WTC11 (cell line): ENCODE measurements around the gene OSBPL10. TPM values are rescaled to one million over a fixed set of nuclear protein-coding genes. Genes with fewer than 3 reads are reported as not detected.

ENCODE experiments used
- ATAC-seq: fragments of 200-7000 bp; cut with Tn5 transposase; 2 replicates; pipeline ENCODE4 v1.10.0; 2021; ENCODE audit warnings: mild to moderate bottlenecking, moderate library complexity
- CTCF ChIA-PET: fragments of 300-600 bp; sonication (Branson Sonifier 250); formaldehyde crosslinking; loops from one replicate; lab custom pipeline; 2021; ENCODE audit warnings: antibody characterized with exemption; lab: Charles Lee
- POLR2A ChIA-PET: fragments of 350-600 bp; sonication (Branson Sonifier 250); formaldehyde crosslinking; loops from one replicate; lab custom pipeline; 2021; ENCODE audit warnings: antibody characterized with exemption; lab: Charles Lee
- DNase-seq: peaks from one replicate; pipeline ENCODE4 v3.0.0; 2021; ENCODE audit warnings: low spot score
- H3K27ac Mint-ChIP-seq: 2 replicates; pipeline ENCODE4 v1.8.0; 2021; ENCODE audit warnings: mixed read lengths
- H3K27me3 Mint-ChIP-seq: 2 replicates; pipeline ENCODE4 v1.8.0; 2021; ENCODE audit warnings: low read depth, mild to moderate bottlenecking, moderate library complexity, mixed read lengths
- H3K36me3 Mint-ChIP-seq: 2 replicates; pipeline ENCODE4 v1.8.0; 2021; ENCODE audit warnings: mixed read lengths
- H3K4me1 Mint-ChIP-seq: 2 replicates; pipeline ENCODE4 v1.8.0; 2022; ENCODE audit warnings: mixed read lengths
- H3K4me3 Mint-ChIP-seq: 2 replicates; pipeline ENCODE4 v1.8.0; 2021; ENCODE audit warnings: mild to moderate bottlenecking, moderate library complexity, mixed read lengths
- H3K9me3 Mint-ChIP-seq: 2 replicates; pipeline ENCODE4 v1.8.0; 2021; ENCODE audit warnings: mixed read lengths
- AR ChIP-seq: fragments of 250-450 bp; sonication (Bioruptor Pico); IDR thresholded peaks from 2 replicates; pipeline ENCODE4 v1.9.0; 2021; ENCODE audit warnings: mild to moderate bottlenecking
- ETV6 ChIP-seq: sonication (generic); formaldehyde crosslinking; IDR thresholded peaks from 2 replicates; pipeline ENCODE4 v1.8.1; 2022; ENCODE audit warnings: mild to moderate bottlenecking, missing genetic modification reagents
- IRF2 ChIP-seq: sonication (generic); formaldehyde crosslinking; IDR thresholded peaks from 2 replicates; pipeline ENCODE4 v1.8.0; 2022; ENCODE audit warnings: low read depth, missing genetic modification reagents, borderline replicate concordance
- NFATC4 ChIP-seq: fragments of 250-450 bp; sonication (Bioruptor Pico); IDR thresholded peaks from 2 replicates; pipeline ENCODE4 v1.9.0; 2021; ENCODE audit warnings: mild to moderate bottlenecking
- NFYB ChIP-seq: sonication (generic); formaldehyde crosslinking; conservative IDR thresholded peaks from 2 replicates; pipeline ENCODE4 v1.8.0; 2022; ENCODE audit warnings: low read depth, missing genetic modification reagents
- RORB ChIP-seq: fragments of 250-450 bp; sonication (Bioruptor Pico); IDR thresholded peaks from 2 replicates; pipeline ENCODE4 v1.9.0; 2021; ENCODE audit warnings: mild to moderate bottlenecking
- ZNF121 ChIP-seq: sonication (generic); formaldehyde crosslinking; IDR thresholded peaks from 2 replicates; pipeline ENCODE4 v1.8.0; 2023; ENCODE audit warnings: missing genetic modification reagents
- ZNF281 ChIP-seq: sonication (generic); formaldehyde crosslinking; IDR thresholded peaks from 2 replicates; pipeline ENCODE4 v1.8.0; 2023; ENCODE audit warnings: mild to moderate bottlenecking, missing genetic modification reagents
- total RNA-seq: library from RNA; stranded (reverse); gene quantifications from 3 replicates; pipeline ENCODE4 v1.2.3, GENCODE V29; 2021
- TF ChIP-seq, protein P1 (sequence below): sonication (generic); formaldehyde crosslinking; IDR thresholded peaks from 2 replicates; pipeline ENCODE4 v1.8.0; 2023; ENCODE audit warnings: missing genetic modification reagents, mild to moderate bottlenecking, borderline replicate concordance
- TF ChIP-seq, protein P2 (sequence below): sonication (generic); formaldehyde crosslinking; IDR thresholded peaks from 2 replicates; pipeline ENCODE4 v1.8.0; 2022; ENCODE audit warnings: mild to moderate bottlenecking, missing genetic modification reagents

The OSBPL10 gene
- total RNA-seq, 1 experiment from 2014 or later: 84.1 TPM

DNA sequence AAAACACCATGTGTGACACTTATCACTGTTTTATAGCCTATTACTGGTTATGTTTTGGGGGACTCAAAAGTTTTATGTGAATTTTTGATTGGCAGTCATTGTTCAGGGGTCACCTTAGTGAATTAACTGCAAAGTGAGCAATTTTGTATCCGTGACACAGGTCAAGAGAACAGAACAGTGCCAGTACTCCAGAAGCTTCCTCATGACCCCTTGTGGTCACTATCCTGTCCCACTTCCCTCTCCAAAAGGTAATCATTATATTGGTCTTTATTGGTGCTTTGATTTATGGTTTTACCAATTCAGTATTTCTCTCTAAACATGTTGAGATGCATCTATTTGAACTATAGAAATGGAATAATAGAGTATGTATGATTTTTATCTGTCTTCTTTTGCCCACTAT, 341.2 kb downstream of the OSBPL10 start (continued):
- no peak for TF ChIP-seq AR (CRISPR knock-in tag)

- H3K27ac Mint-ChIP-seq: no peak overlapping the region; the same call in 1 of the 2 replicates
- no peaks in the 10 kb centered on the region for H3K9me3 Mint-ChIP-seq
- TF ChIP-seq NFATC4 (CRISPR knock-in tag): no peak
- TF ChIP-seq, protein P1, sequence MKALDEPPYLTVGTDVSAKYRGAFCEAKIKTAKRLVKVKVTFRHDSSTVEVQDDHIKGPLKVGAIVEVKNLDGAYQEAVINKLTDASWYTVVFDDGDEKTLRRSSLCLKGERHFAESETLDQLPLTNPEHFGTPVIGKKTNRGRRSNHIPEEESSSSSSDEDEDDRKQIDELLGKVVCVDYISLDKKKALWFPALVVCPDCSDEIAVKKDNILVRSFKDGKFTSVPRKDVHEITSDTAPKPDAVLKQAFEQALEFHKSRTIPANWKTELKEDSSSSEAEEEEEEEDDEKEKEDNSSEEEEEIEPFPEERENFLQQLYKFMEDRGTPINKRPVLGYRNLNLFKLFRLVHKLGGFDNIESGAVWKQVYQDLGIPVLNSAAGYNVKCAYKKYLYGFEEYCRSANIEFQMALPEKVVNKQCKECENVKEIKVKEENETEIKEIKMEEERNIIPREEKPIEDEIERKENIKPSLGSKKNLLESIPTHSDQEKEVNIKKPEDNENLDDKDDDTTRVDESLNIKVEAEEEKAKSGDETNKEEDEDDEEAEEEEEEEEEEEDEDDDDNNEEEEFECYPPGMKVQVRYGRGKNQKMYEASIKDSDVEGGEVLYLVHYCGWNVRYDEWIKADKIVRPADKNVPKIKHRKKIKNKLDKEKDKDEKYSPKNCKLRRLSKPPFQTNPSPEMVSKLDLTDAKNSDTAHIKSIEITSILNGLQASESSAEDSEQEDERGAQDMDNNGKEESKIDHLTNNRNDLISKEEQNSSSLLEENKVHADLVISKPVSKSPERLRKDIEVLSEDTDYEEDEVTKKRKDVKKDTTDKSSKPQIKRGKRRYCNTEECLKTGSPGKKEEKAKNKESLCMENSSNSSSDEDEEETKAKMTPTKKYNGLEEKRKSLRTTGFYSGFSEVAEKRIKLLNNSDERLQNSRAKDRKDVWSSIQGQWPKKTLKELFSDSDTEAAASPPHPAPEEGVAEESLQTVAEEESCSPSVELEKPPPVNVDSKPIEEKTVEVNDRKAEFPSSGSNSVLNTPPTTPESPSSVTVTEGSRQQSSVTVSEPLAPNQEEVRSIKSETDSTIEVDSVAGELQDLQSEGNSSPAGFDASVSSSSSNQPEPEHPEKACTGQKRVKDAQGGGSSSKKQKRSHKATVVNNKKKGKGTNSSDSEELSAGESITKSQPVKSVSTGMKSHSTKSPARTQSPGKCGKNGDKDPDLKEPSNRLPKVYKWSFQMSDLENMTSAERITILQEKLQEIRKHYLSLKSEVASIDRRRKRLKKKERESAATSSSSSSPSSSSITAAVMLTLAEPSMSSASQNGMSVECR (CRISPR knock-in tag): no peak
- no peak for TF ChIP-seq NFYB (CRISPR knock-in tag)
- TF ChIP-seq RORB (CRISPR knock-in tag): no peak
- CTCF ChIA-PET: no interaction called here
- ATAC-seq: no peak
- peaks cover 18% of the 10 kb centered on the region for H3K36me3 Mint-ChIP-seq
- H3K27me3 Mint-ChIP-seq: no peaks in the 10 kb centered on the region
- POLR2A ChIA-PET: no interaction called here
- no peaks in the 10 kb centered on the region for H3K4me1 Mint-ChIP-seq
- no peak overlapping the region for H3K4me3 Mint-ChIP-seq
- no peak for DNase-seq
Observed at GRCh38 chr3:31636694-31637442, 344.2 kb downstream of the OSBPL10 start.

DNA sequence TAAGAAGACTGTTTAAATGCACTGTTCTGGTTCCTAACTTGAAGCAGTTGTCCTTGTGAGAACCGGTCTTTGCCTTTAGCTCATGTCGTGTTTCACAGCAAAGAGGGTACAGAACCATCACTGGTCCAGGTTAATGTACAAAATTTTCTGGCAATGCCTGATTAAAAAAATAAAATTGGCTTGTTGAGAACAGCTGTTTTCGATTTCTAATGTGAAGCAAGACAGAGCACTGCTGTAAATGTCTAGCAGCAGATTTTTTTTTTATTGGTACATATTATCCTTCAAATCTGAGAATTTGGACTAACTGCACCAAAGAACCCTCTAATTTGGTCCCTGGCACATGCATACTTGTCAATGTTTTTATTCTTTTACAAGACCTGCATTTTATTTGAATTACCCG, 345.0 kb downstream of the OSBPL10 start:
- ChIA-PET CTCF (interaction anchor here (0.8 kb wide), 1 partner anchor 540 kb away, joined by 4 read pairs; no protein-coding TSS in a partner anchor), POLR2A (no interaction called here)
- no peaks in the 10 kb centered on the region for H3K9me3 Mint-ChIP-seq
- H3K4me3 Mint-ChIP-seq: no peak overlapping the region
- ATAC-seq (no peak), DNase-seq (no peak)
- TF ChIP-seq, protein P2, sequence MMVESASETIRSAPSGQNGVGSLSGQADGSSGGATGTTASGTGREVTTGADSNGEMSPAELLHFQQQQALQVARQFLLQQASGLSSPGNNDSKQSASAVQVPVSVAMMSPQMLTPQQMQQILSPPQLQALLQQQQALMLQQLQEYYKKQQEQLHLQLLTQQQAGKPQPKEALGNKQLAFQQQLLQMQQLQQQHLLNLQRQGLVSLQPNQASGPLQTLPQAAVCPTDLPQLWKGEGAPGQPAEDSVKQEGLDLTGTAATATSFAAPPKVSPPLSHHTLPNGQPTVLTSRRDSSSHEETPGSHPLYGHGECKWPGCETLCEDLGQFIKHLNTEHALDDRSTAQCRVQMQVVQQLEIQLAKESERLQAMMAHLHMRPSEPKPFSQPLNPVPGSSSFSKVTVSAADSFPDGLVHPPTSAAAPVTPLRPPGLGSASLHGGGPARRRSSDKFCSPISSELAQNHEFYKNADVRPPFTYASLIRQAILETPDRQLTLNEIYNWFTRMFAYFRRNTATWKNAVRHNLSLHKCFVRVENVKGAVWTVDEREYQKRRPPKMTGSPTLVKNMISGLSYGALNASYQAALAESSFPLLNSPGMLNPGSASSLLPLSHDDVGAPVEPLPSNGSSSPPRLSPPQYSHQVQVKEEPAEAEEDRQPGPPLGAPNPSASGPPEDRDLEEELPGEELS (CRISPR knock-in tag): no peak
- TF ChIP-seq ZNF121 (CRISPR knock-in tag) (no peak), IRF2 (CRISPR knock-in tag) (no peak), ZNF281 (no peak), ETV6 (CRISPR knock-in tag) (no peak)
- peaks cover 26% of the 10 kb centered on the region for H3K36me3 Mint-ChIP-seq
- no peaks in the 10 kb centered on the region for H3K27me3 Mint-ChIP-seq
- no peak overlapping the region for H3K27ac Mint-ChIP-seq
- no peaks in the 10 kb centered on the region for H3K4me1 Mint-ChIP-seq
